Activated CD4-positive, alpha-beta memory T cell treated with anti-CD3 and anti-CD28 coated beads for 36 hours (primary cell): ENCODE data around the gene ITGB3BP. TPM values are rescaled to one million over a fixed set of nuclear protein-coding genes. Genes with fewer than 3 reads are reported as not detected.
"Not testable (repeated sequence)": the region's sequence is repeated elsewhere in the genome, so short reads cannot be mapped to it uniquely, and the experiment has no call there.

ENCODE experiments used
- CTCF ChIA-PET: fragments of 350-600 bp; sonication (Branson Sonifier 250); formaldehyde crosslinking; loops from one replicate; lab custom pipeline; 2021; ENCODE audit warnings: antibody characterized with exemption, inconsistent platforms; lab: Charles Lee
- POLR2A ChIA-PET: fragments of 350-600 bp; sonication (Branson Sonifier 250); formaldehyde crosslinking; loops from one replicate; lab custom pipeline; 2021; ENCODE audit warnings: antibody characterized with exemption; lab: Charles Lee
- DNase-seq: peaks from one replicate; pipeline ENCODE4 v3.0.0-alpha.2; 2020
- H3K27ac Mint-ChIP-seq: one replicate; pipeline ENCODE4 v1.8.0; 2021; ENCODE audit warnings: mixed read lengths
- H3K27me3 Mint-ChIP-seq: one replicate; pipeline ENCODE4 v1.8.0; 2021; ENCODE audit warnings: mixed read lengths
- H3K36me3 Mint-ChIP-seq: one replicate; pipeline ENCODE4 v1.8.0; 2021; ENCODE audit warnings: mixed read lengths
- H3K4me1 Mint-ChIP-seq: one replicate; pipeline ENCODE4 v1.8.0; 2021; ENCODE audit warnings: low read depth, mixed read lengths
- H3K4me3 Mint-ChIP-seq: one replicate; pipeline ENCODE4 v1.8.0; 2021; ENCODE audit warnings: mild to moderate bottlenecking, mixed read lengths
- H3K9me3 Mint-ChIP-seq: one replicate; pipeline ENCODE4 v1.8.0; 2021; ENCODE audit warnings: mixed read lengths
- intact Hi-C: fragments of 100-400 bp; cut with micrococcal nuclease; formaldehyde crosslinking; loops from one replicate; pipeline ENCODE4 v1.15.1; 2023
- total RNA-seq, 2 experiments: library from RNA; stranded (reverse); gene quantifications; one replicate each; pipeline ENCODE4 v1.2.3, GENCODE V29; 2021

ITGB3BP gene
- total RNA-seq, 2 experiments from 2014 or later: 59.5 to 61.1 TPM

- Mint-ChIP-seq H3K4me3 (no peak overlapping the region), H3K27me3 (no peaks in the 10 kb centered on the region), H3K36me3 (peaks cover 17% of the 10 kb centered on the region), H3K9me3 (peaks cover 2% of the 10 kb centered on the region), H3K4me1 (peaks cover 2% of the 10 kb centered on the region), H3K27ac (no peak overlapping the region)
- no peak for DNase-seq
- POLR2A ChIA-PET: no interaction called here
- CTCF ChIA-PET: no interaction called here
- intact Hi-C loops: no loop called here
Measured at GRCh38 chr1:63498106-63498505, 24.9 kb downstream of the ITGB3BP start.

- DNase-seq: no peak
- no peak overlapping the region for H3K27ac Mint-ChIP-seq
- peaks cover 17% of the 10 kb centered on the region for H3K36me3 Mint-ChIP-seq
- ChIA-PET CTCF (no interaction called here), POLR2A (no interaction called here)
- peaks cover 2% of the 10 kb centered on the region for H3K9me3 Mint-ChIP-seq
- H3K4me1 Mint-ChIP-seq: peaks cover 2% of the 10 kb centered on the region
- H3K4me3 Mint-ChIP-seq: no peak overlapping the region
- H3K27me3 Mint-ChIP-seq: no peaks in the 10 kb centered on the region
- intact Hi-C loops: no loop called here
Measured at GRCh38 chr1:63497577-63497976, 25.4 kb downstream of the ITGB3BP start.

GRCh38 chr1:63487336-63488065 lies 35.5 kb downstream of the ITGB3BP start:
- intact Hi-C loops: no loop called here
- POLR2A ChIA-PET: no interaction called here
- H3K36me3 Mint-ChIP-seq: peaks cover 4% of the 10 kb centered on the region
- H3K27ac Mint-ChIP-seq: no peak overlapping the region
- H3K27me3 Mint-ChIP-seq: no peaks in the 10 kb centered on the region
- no peaks in the 10 kb centered on the region for H3K9me3 Mint-ChIP-seq
- H3K4me1 Mint-ChIP-seq: no peaks in the 10 kb centered on the region
- no peak for DNase-seq
- CTCF ChIA-PET: no interaction called here
- no peak overlapping the region for H3K4me3 Mint-ChIP-seq

GRCh38 chr1:63486629-63487028 lies 36.4 kb downstream of the ITGB3BP start:
- Mint-ChIP-seq H3K4me3 (no peak overlapping the region), H3K9me3 (no peaks in the 10 kb centered on the region), H3K27ac (no peak overlapping the region), H3K4me1 (no peaks in the 10 kb centered on the region), H3K36me3 (peaks cover 4% of the 10 kb centered on the region), H3K27me3 (no peaks in the 10 kb centered on the region)
- intact Hi-C loops: no loop called here
- no peak for DNase-seq
- ChIA-PET POLR2A (no interaction called here), CTCF (no interaction called here)

- no peak for DNase-seq
- Mint-ChIP-seq H3K9me3 (no peaks in the 10 kb centered on the region), H3K27ac (no peak overlapping the region), H3K4me3 (no peak overlapping the region), H3K27me3 (no peaks in the 10 kb centered on the region), H3K4me1 (no peaks in the 10 kb centered on the region), H3K36me3 (peaks cover 8% of the 10 kb centered on the region)
- intact Hi-C loops: no loop called here
- ChIA-PET CTCF (no interaction called here), POLR2A (no interaction called here)
Measured at GRCh38 chr1:63480057-63480456, 43.0 kb downstream of the ITGB3BP start.

- peaks cover 15% of the 10 kb centered on the region for H3K36me3 Mint-ChIP-seq
- CTCF ChIA-PET: no interaction called here
- peaks cover 4% of the 10 kb centered on the region for H3K9me3 Mint-ChIP-seq
- intact Hi-C loops: no loop called here
- H3K4me1 Mint-ChIP-seq: no peaks in the 10 kb centered on the region
- no peak overlapping the region for H3K27ac Mint-ChIP-seq
- POLR2A ChIA-PET: no interaction called here
- H3K4me3 Mint-ChIP-seq: no peak overlapping the region
- H3K27me3 Mint-ChIP-seq: no peaks in the 10 kb centered on the region
- no peak for DNase-seq
Measured at GRCh38 chr1:63475761-63476160, 47.3 kb downstream of the ITGB3BP start.

- H3K4me3 Mint-ChIP-seq, DNase-seq, intact Hi-C loops, H3K27me3 Mint-ChIP-seq, POLR2A ChIA-PET, H3K27ac Mint-ChIP-seq, CTCF ChIA-PET, H3K9me3 Mint-ChIP-seq, H3K4me1 Mint-ChIP-seq: not testable (repeated sequence)
- peaks cover 18% of the 10 kb centered on the region for H3K36me3 Mint-ChIP-seq
Measured at GRCh38 chr1:63468683-63469082, 54.3 kb downstream of the ITGB3BP start.

- Mint-ChIP-seq H3K27me3 (no peaks in the 10 kb centered on the region), H3K9me3 (peaks cover 23% of the 10 kb centered on the region), H3K27ac (no peak overlapping the region), H3K4me1 (peaks cover 3% of the 10 kb centered on the region), H3K36me3 (peaks cover 29% of the 10 kb centered on the region), H3K4me3 (no peak overlapping the region)
- intact Hi-C loops: no loop called here
- POLR2A ChIA-PET: no interaction called here
- no peak for DNase-seq
- CTCF ChIA-PET: no interaction called here
Measured at GRCh38 chr1:63466759-63467158, 56.3 kb downstream of the ITGB3BP start.

- intact Hi-C loops: no loop called here
- Mint-ChIP-seq H3K4me3 (no peak overlapping the region), H3K4me1 (peaks cover 3% of the 10 kb centered on the region), H3K27me3 (no peaks in the 10 kb centered on the region), H3K27ac (no peak overlapping the region), H3K36me3 (peaks cover 33% of the 10 kb centered on the region), H3K9me3 (peaks cover 24% of the 10 kb centered on the region)
- DNase-seq: no peak
- ChIA-PET POLR2A (no interaction called here), CTCF (no interaction called here)
Measured at GRCh38 chr1:63466181-63466580, 56.8 kb downstream of the ITGB3BP start.

- no peak overlapping the region for H3K27ac Mint-ChIP-seq
Measured at GRCh38 chr1:63463248-63463647, 59.8 kb downstream of the ITGB3BP start.

GRCh38 chr1:63461661-63462230 lies 61.3 kb downstream of the ITGB3BP start:
- Mint-ChIP-seq H3K27ac (no peak overlapping the region), H3K27me3 (no peaks in the 10 kb centered on the region), H3K4me1 (peaks cover 3% of the 10 kb centered on the region), H3K36me3 (peaks cover 43% of the 10 kb centered on the region), H3K9me3 (peaks cover 17% of the 10 kb centered on the region), H3K4me3 (no peak overlapping the region)
- intact Hi-C loops: no loop called here
- CTCF ChIA-PET: no interaction called here
- POLR2A ChIA-PET: no interaction called here
- DNase-seq: no peak

More at GRCh38 chr1:63463248-63463647, 59.8 kb downstream of the ITGB3BP start:
- no peaks in the 10 kb centered on the region for H3K27me3 Mint-ChIP-seq
- peaks cover 17% of the 10 kb centered on the region for H3K9me3 Mint-ChIP-seq
- intact Hi-C loops: no loop called here
- H3K36me3 Mint-ChIP-seq: peaks cover 35% of the 10 kb centered on the region
- H3K4me3 Mint-ChIP-seq: no peak overlapping the region
- DNase-seq: no peak
- ChIA-PET CTCF (no interaction called here), POLR2A (no interaction called here)
- H3K4me1 Mint-ChIP-seq: peaks cover 3% of the 10 kb centered on the region

GRCh38 chr1:63458750-63459149 lies 64.3 kb downstream of the ITGB3BP start:
- intact Hi-C loops: no loop called here
- DNase-seq: no peak
- Mint-ChIP-seq H3K4me3 (no peak overlapping the region), H3K27me3 (no peaks in the 10 kb centered on the region), H3K9me3 (peaks cover 17% of the 10 kb centered on the region), H3K4me1 (peaks cover 3% of the 10 kb centered on the region), H3K27ac (no peak overlapping the region), H3K36me3 (peaks cover 40% of the 10 kb centered on the region)
- ChIA-PET CTCF (no interaction called here), POLR2A (no interaction called here)

- intact Hi-C loops: no loop called here
- DNase-seq: no peak
- Mint-ChIP-seq H3K4me1 (no peaks in the 10 kb centered on the region), H3K27ac (no peak overlapping the region), H3K36me3 (peaks cover 17% of the 10 kb centered on the region), H3K4me3 (no peak overlapping the region), H3K27me3 (no peaks in the 10 kb centered on the region), H3K9me3 (no peaks in the 10 kb centered on the region)
- ChIA-PET POLR2A (no interaction called here), CTCF (no interaction called here)
Measured at GRCh38 chr1:63454269-63454668, 68.8 kb downstream of the ITGB3BP start.
